NT2/D1 (cell line): ENCODE measurements around the gene ASCC2.

Experiments
- DNase-seq: peaks from one replicate; pipeline ENCODE4 v3.0.0-alpha.2; 2011; ENCODE audit warnings: low read depth, low spot score
- H3K27me3 ChIP-seq: 2 replicates; pipeline ENCODE4 v1.6.0; 2011; ENCODE audit warnings: mild to moderate bottlenecking; ENCODE audit not compliant: insufficient read length, insufficient read depth
- H3K36me3 ChIP-seq: 2 replicates; pipeline ENCODE4 v1.6.1; 2011; ENCODE audit warnings: mild to moderate bottlenecking, low read length, mixed read lengths; ENCODE audit not compliant: insufficient read depth, insufficient read length
- H3K4me1 ChIP-seq: 2 replicates; pipeline ENCODE4 v1.5.1; 2011; ENCODE audit not compliant: insufficient read depth, insufficient read length
- H3K4me3 ChIP-seq: 2 replicates; pipeline ENCODE4 v1.5.1; 2011; ENCODE audit warnings: low read depth; ENCODE audit not compliant: insufficient read length
- H3K9ac ChIP-seq: 2 replicates; pipeline ENCODE4 v1.6.0; 2011; ENCODE audit warnings: low read depth; ENCODE audit not compliant: insufficient read length
- H3K9me3 ChIP-seq: 2 replicates; pipeline ENCODE4 v1.5.1; 2011; ENCODE audit warnings: mild to moderate bottlenecking, low read length; ENCODE audit not compliant: insufficient read depth
- SUZ12 ChIP-seq: IDR thresholded peaks from 2 replicates; pipeline ENCODE4 v1.6.1; 2011; ENCODE audit not compliant: insufficient read length, insufficient read depth; ENCODE audit errors: extremely low read depth
- YY1 ChIP-seq: IDR thresholded peaks from 2 replicates; pipeline ENCODE4 v1.6.1; 2011; ENCODE audit not compliant: insufficient read length, insufficient read depth
- ZNF274 ChIP-seq: IDR thresholded peaks from 2 replicates; pipeline ENCODE4 v1.6.1; 2011; ENCODE audit warnings: mild to moderate bottlenecking, low read depth, low read length

The ASCC2 gene

DNA sequence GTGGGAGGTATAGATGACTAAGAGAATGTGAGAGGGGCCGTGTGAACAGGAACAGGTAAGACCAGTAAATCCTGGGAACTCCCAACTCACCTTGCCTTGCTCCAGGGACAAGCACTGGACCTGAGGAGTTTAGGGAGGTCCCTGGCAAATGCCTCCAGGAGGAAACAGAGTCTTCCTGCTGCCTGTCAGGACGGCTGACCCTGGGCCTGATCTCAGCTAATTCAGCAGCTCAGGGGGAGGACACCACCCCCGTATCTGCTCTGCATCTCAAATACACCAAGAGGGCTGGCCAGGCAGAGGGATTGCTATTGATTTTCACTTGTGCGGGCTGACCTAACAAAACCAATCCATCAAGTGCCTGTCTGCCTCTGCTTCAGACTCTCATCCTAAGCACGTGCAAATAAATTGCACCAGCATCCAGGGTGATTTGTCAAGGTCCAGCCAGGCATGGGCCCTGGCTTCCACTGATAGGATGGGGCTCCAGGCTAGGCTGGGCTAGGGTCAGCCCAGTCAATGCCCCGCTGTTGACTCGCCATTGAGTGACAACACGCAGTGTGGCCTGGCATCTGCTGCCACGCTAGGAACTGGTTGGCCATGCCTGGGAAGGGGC, 50.6 kb downstream of the ASCC2 start:
- H3K9me3 ChIP-seq: no peaks in the 10 kb centered on the region
- TF ChIP-seq SUZ12 (no peak), ZNF274 (no peak), YY1 (no peak)
- no peaks in the 10 kb centered on the region for H3K27me3 ChIP-seq
- no peak for DNase-seq
- H3K9ac ChIP-seq: no peak overlapping the region
- H3K4me1 ChIP-seq: peaks cover 10% of the 10 kb centered on the region
- H3K36me3 ChIP-seq: peaks cover 50% of the 10 kb centered on the region
- H3K4me3 ChIP-seq: no peak overlapping the region

DNA sequence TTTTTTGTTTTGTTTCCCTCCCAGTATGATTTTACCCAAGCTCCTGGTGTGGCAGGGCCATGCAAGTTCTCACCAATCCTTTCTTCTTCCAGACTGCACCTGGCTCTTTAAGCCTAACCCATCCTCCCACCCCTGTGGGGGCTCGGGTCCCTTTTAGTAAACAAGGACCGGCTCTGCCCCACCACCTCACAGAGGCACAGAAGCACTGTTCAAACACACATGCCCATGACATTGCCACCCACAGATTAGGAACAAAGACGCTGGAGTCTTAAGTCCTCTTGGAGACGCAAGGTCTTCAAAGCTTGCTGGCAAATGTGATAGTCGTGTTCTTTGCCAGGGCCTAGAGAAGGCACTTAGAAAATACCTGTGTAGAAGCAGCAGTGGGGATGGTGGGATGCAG, 52.0 kb downstream of the ASCC2 start:
- H3K4me1 ChIP-seq: peaks cover 11% of the 10 kb centered on the region
- no peak overlapping the region for H3K9ac ChIP-seq
- H3K27me3 ChIP-seq: no peaks in the 10 kb centered on the region
- TF ChIP-seq ZNF274 (no peak), SUZ12 (no peak), YY1 (no peak)
- peaks cover 42% of the 10 kb centered on the region for H3K36me3 ChIP-seq
- no peaks in the 10 kb centered on the region for H3K9me3 ChIP-seq
- no peak overlapping the region for H3K4me3 ChIP-seq
- no peak for DNase-seq

DNA sequence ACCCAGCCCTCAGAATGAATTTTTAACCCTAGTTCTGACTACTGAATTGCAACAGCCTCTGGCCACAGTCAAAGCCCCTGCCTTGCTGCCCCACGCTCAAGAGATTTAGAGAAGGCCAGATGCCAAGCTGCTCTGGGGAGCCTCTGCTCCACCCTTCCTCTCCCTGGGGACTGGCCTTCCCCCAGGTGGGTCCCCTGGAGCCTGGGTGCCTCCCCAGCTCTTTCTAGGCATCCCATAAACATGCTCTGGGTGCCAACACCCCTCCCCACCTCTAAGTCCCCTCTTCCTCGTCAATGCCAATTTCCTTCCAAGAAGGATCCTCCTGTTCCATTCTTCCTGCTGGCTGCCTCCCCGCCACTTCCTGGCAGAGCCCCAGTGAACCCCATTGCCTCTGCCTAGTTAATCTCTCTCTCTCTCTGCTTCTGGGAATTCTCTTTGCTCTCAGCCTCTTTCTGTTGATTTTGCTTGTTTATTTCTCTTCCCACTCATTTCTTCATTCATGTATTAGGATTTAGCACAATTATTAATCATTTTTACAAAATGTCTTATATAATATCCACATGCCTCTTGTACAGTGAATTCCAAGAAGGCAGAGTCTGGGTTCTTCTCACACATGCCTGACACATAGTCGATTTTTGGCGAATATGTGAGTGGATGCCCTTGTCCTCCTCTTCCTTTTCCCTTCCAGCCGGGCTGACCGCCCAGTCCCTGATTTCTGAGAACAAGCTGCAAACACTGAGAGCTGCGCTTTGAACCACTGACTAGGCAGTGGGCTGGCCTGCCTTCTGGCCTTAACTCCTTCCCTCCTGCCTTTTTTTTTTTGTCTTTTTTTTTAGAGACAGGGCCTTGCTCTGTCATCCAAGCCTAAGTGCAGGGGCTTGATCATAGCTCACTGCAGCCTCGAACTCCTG, 53.4 kb downstream of the ASCC2 start:
- Histone ChIP-seq H3K36me3 (peaks cover 29% of the 10 kb centered on the region), H3K9ac (no peak overlapping the region), H3K27me3 (no peaks in the 10 kb centered on the region), H3K4me1 (peaks cover 16% of the 10 kb centered on the region), H3K9me3 (no peaks in the 10 kb centered on the region), H3K4me3 (no peak overlapping the region)
- no peak for DNase-seq
- no peak for TF ChIP-seq SUZ12
- no peak for TF ChIP-seq ZNF274
- no peak for TF ChIP-seq YY1

DNA sequence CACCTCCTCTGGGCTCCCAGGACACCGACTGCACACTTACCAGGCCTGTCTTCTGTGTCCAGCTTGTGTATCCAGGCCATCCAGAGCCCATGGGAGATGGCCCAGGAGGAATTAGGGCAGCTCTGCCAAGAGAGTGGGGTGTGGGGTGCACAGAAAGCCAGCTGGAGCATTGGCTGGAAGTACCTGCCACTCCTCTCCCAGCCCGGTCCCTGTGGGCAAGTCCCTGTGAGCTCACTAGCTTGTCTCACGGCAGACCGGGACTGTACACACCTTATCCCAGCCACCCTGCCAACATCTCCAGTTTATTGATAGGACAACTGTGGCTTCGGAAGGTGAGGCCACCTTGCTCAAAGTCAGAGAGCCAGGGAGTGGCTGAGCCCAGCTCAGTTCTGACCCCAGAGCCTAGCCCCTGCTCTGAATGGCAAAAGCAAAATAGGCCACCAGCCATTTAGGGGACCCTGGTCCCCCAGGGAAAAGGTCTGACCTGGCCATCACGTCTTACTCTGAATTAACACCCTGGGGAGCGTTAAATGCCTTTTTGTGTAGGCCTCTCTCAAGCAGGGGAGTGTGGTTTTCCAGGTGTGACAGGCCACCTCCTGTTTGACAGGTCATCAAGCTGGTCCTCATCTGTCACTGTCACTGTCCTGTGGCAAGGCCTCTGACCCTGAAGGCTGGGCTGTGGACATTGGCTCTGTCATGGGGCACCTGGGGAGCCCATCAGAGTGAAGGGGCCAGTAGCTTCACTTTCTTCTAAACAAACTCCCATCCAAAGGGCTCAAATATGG, 55.8 kb downstream of the ASCC2 start:
- H3K4me3 ChIP-seq: no peak overlapping the region
- peaks cover 5% of the 10 kb centered on the region for H3K36me3 ChIP-seq
- TF ChIP-seq ZNF274 (no peak), SUZ12 (no peak), YY1 (no peak)
- H3K27me3 ChIP-seq: no peaks in the 10 kb centered on the region
- peaks cover 12% of the 10 kb centered on the region for H3K4me1 ChIP-seq
- no peak overlapping the region for H3K9ac ChIP-seq
- DNase-seq: no peak
- no peaks in the 10 kb centered on the region for H3K9me3 ChIP-seq

DNA sequence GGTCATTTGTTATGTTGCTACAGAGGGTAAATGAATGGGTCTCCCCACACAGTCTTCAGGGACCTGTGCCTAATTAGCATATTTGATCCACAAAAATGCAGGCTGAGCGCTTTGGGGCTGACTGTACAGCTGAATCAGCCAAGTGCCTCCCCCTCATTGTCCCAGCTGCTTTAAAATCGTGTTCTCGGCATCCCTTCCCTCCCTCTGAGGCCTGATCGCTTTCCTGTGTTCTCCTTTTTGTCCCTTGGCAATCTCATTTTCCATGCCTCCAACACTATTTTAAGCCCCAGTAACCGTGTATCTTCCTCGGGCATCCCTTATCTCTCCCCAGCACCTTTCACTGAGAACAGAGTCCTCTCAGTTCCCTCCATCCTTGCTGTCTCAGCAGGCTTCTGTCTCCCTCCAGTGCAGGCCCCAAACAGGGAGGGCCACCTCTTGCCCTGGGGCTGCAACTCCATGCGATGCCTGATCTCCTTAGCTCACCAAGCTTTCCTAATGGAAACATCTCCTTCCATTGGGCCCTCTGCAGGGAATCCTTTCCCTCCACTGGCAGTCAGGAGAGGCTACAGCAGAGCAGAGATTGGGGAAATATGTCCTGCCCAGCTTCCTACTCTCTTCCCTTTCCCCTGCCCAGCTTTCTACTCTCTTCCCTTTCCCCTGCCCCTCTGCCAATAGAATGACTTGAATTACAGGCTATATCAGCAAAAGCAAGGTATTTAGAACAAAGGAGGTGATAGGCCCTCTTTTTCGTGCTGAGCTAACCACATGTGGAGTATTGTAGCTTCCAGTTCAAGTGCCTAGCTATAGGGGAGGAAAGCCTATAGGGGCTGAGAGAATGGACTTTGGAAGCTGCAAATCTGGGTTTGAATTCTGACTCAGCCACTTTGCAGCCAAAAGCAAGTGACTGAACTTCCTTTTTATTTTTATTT, 57.1 kb downstream of the ASCC2 start:
- Histone ChIP-seq H3K4me1 (peaks cover 12% of the 10 kb centered on the region), H3K9ac (peak overlapping the region; percentile 36), H3K27me3 (no peaks in the 10 kb centered on the region), H3K4me3 (no peak overlapping the region), H3K36me3 (peaks cover under 1% of the 10 kb centered on the region), H3K9me3 (no peaks in the 10 kb centered on the region)
- DNase-seq: no peak
- TF ChIP-seq SUZ12 (no peak), YY1 (no peak), ZNF274 (no peak)

DNA sequence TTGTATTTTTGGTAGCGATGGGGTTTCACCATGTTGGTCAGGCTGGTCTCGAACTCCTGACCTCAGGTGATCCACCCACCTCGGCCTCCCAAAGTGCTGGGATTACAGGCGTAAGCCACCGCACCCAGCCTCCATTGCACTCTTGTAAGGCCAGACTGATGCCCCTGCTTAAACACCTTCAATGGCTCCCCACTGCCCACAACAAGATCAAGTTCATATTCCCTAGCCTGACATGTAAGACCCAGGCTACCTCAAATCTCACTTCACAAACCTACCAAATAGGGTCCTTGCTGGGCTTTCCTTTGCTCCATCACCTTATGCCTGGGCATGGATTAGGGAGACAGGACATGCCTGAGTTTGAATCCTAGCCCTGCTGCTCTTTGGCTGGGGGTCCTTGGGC, 57.9 kb downstream of the ASCC2 start:
- no peak for TF ChIP-seq YY1
- TF ChIP-seq ZNF274: no peak
- no peak for TF ChIP-seq SUZ12
- no peak overlapping the region for H3K4me3 ChIP-seq

DNA sequence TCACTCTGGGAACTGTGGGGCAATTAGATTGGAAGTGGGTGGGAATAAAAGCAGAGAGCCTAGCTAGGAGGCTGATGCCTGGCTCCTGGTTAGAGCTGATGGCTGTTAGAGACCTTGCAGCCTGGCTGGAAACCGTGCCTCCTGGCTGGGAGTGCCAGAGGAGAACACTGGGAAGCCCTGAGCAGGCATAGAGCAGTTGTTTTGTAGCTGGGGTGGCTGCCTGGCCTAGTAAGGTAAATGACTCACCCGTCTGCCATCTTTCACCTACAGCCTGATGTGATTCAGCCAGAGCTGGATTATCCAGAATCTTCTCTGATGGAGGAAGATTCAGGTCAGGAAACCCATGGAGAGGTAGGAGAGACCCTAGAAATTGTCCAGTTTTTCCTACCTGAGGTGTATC, 64.8 kb downstream of the ASCC2 start:
- Histone ChIP-seq H3K9ac (no peak overlapping the region), H3K27me3 (no peaks in the 10 kb centered on the region), H3K36me3 (peaks cover 28% of the 10 kb centered on the region), H3K4me1 (no peaks in the 10 kb centered on the region), H3K9me3 (no peaks in the 10 kb centered on the region), H3K4me3 (no peak overlapping the region)
- no peak for DNase-seq
- no peak for TF ChIP-seq SUZ12
- no peak for TF ChIP-seq ZNF274
- TF ChIP-seq YY1: no peak

More for the DNA sequence above, 57.9 kb downstream of the ASCC2 start:
- no peaks in the 10 kb centered on the region for H3K27me3 ChIP-seq
- H3K36me3 ChIP-seq: no peaks in the 10 kb centered on the region
- peaks cover 12% of the 10 kb centered on the region for H3K4me1 ChIP-seq
- no peaks in the 10 kb centered on the region for H3K9me3 ChIP-seq
- no peak for DNase-seq
- no peak overlapping the region for H3K9ac ChIP-seq
